ENCODE measurements around the gene METTL17.

Gene METTL17

GRCh38 chr14:21017528-21018245 is 27.9 kb downstream of the METTL17 start:
- DNase-seq (ENCODE audit: extremely low spot score), result no peak
- ChIA-PET CTCF (interaction anchor here (0.6 to 4.7 kb wide), 4 partner anchors 22 to 75 kb away, joined by 3 to 98 read pairs (median 3); no protein-coding TSS in a partner anchor), POLR2A (interaction anchor here (1.3 kb wide), 1 partner anchor 29 kb away, joined by 3 read pairs; no protein-coding TSS in a partner anchor)
- TF ChIP-seq FOXM1 (IDR thresholded peaks at IDR 0.05; ENCODE audit: borderline replicate concordance), result no peak
- no peak for TF ChIP-seq FOXA1 (IDR thresholded peaks at IDR 0.05)
- TF ChIP-seq ARNT (IDR thresholded peaks at IDR 0.05), result no peak
- TF ChIP-seq TARDBP (IDR thresholded peaks at IDR 0.05), result no peak
- no peak for TF ChIP-seq CTBP1 (IDR thresholded peaks at IDR 0.05; ENCODE audit: borderline replicate concordance)
- no peak for TF ChIP-seq HDGF (IDR thresholded peaks at IDR 0.05; ENCODE audit: borderline replicate concordance)

- TF ChIP-seq NFRKB (IDR thresholded peaks at IDR 0.05), result no peak
- TF ChIP-seq ARNT (IDR thresholded peaks at IDR 0.05), result no peak
- TF ChIP-seq ZNF384 (IDR thresholded peaks at IDR 0.05), result no peak
- no peak for TF ChIP-seq PKNOX1 (IDR thresholded peaks at IDR 0.05)
- no peak for TF ChIP-seq ELF4 (IDR thresholded peaks at IDR 0.05)
- TF ChIP-seq LEF1 (IDR thresholded peaks at IDR 0.05; ENCODE audit: borderline replicate concordance), result no peak
- no peak for TF ChIP-seq BHLHE40 (IDR thresholded peaks at IDR 0.05; ENCODE audit: borderline replicate concordance)
- no peak for TF ChIP-seq FOXK2 (IDR thresholded peaks at IDR 0.05)
- POLR2A ChIA-PET, result interaction anchor here (1.3 to 1.6 kb wide), 2 partner anchors 28 to 48 kb away, joined by 3 to 4 read pairs; no protein-coding TSS in a partner anchor
- no peak for DNase-seq (ENCODE audit: extremely low spot score)
- CTCF ChIA-PET, result interaction anchor here (0.9 to 4.7 kb wide), 3 partner anchors 22 to 74 kb away, joined by 3 to 98 read pairs (median 3); no protein-coding TSS in a partner anchor
Observed at GRCh38 chr14:21018286-21018685, 28.5 kb downstream of the METTL17 start.

GRCh38 chr14:21018781-21019180 is 29.0 kb downstream of the METTL17 start:
- DNase-seq (ENCODE audit: extremely low spot score), result no peak
- ChIA-PET CTCF (interaction anchor here (2.9 kb wide), 1 partner anchor 21 kb away, joined by 15 read pairs; no protein-coding TSS in a partner anchor), POLR2A (interaction anchor here (1.6 kb wide), 1 partner anchor 48 kb away, joined by 4 read pairs; no protein-coding TSS in a partner anchor)
- TF ChIP-seq SUZ12 (IDR thresholded peaks at IDR 0.05) (no peak), TARDBP (IDR thresholded peaks at IDR 0.05) (no peak), ZNF384 (IDR thresholded peaks at IDR 0.05) (no peak), NFRKB (IDR thresholded peaks at IDR 0.05) (no peak), BHLHE40 (IDR thresholded peaks at IDR 0.05; ENCODE audit: borderline replicate concordance) (no peak), ELF4 (IDR thresholded peaks at IDR 0.05) (no peak), FOXA1 (IDR thresholded peaks at IDR 0.05) (no peak)

GRCh38 chr14:21019366-21019765 is 29.6 kb downstream of the METTL17 start:
- POLR2A ChIA-PET, result interaction anchor here (1.6 kb wide), 1 partner anchor 49 kb away, joined by 4 read pairs; no protein-coding TSS in a partner anchor
- no peak for TF ChIP-seq HDGF (IDR thresholded peaks at IDR 0.05; ENCODE audit: borderline replicate concordance)
- no peak for DNase-seq (ENCODE audit: extremely low spot score)
- CTCF ChIA-PET, result interaction anchor here (2.9 kb wide), 1 partner anchor 21 kb away, joined by 15 read pairs; no protein-coding TSS in a partner anchor

- CTCF ChIA-PET, result interaction anchor here (2.9 kb wide), 1 partner anchor 19 kb away, joined by 15 read pairs; no protein-coding TSS in a partner anchor
- POLR2A ChIA-PET, result interaction anchor here (1.6 kb wide), 1 partner anchor 82 kb away, joined by 4 read pairs; no protein-coding TSS in a partner anchor
- DNase-seq (ENCODE audit: extremely low spot score), result no peak
- TF ChIP-seq SUZ12 (IDR thresholded peaks at IDR 0.05), result no peak
- TF ChIP-seq PKNOX1 (IDR thresholded peaks at IDR 0.05), result no peak
- no peak for TF ChIP-seq NFRKB (IDR thresholded peaks at IDR 0.05)
- TF ChIP-seq HDGF (IDR thresholded peaks at IDR 0.05; ENCODE audit: borderline replicate concordance), result no peak
- no peak for TF ChIP-seq CTBP1 (IDR thresholded peaks at IDR 0.05; ENCODE audit: borderline replicate concordance)
- TF ChIP-seq FOXK2 (IDR thresholded peaks at IDR 0.05), result no peak
- no peak for TF ChIP-seq ZNF384 (IDR thresholded peaks at IDR 0.05)
- no peak for TF ChIP-seq FOXM1 (IDR thresholded peaks at IDR 0.05; ENCODE audit: borderline replicate concordance)
Observed at GRCh38 chr14:21020977-21021545, 31.3 kb downstream of the METTL17 start.

- TF ChIP-seq L3MBTL2 (conservative IDR thresholded peaks at IDR 0.05) (no peak), FOXM1 (IDR thresholded peaks at IDR 0.05; ENCODE audit: borderline replicate concordance) (no peak), FOXK2 (IDR thresholded peaks at IDR 0.05) (no peak), PKNOX1 (IDR thresholded peaks at IDR 0.05) (no peak), TARDBP (IDR thresholded peaks at IDR 0.05) (no peak), ZNF384 (IDR thresholded peaks at IDR 0.05) (no peak), SUZ12 (IDR thresholded peaks at IDR 0.05) (no peak), HDGF (IDR thresholded peaks at IDR 0.05; ENCODE audit: borderline replicate concordance) (no peak), BHLHE40 (IDR thresholded peaks at IDR 0.05; ENCODE audit: borderline replicate concordance) (no peak), LEF1 (IDR thresholded peaks at IDR 0.05; ENCODE audit: borderline replicate concordance) (no peak), FOXA1 (IDR thresholded peaks at IDR 0.05) (no peak), SP1 (IDR thresholded peaks at IDR 0.05) (no peak), NFRKB (IDR thresholded peaks at IDR 0.05) (no peak), ELF4 (IDR thresholded peaks at IDR 0.05) (no peak), ARNT (IDR thresholded peaks at IDR 0.05) (no peak), CTBP1 (IDR thresholded peaks at IDR 0.05; ENCODE audit: borderline replicate concordance) (no peak)
- ChIA-PET CTCF (interaction anchor here (1.2 to 3.2 kb wide), 2 partner anchors 8 to 17 kb away, joined by 6 to 12 read pairs; no protein-coding TSS in a partner anchor), POLR2A (no interaction called here)
- DNase-seq (ENCODE audit: extremely low spot score), result no peak
Observed at GRCh38 chr14:21022686-21023085, 32.9 kb downstream of the METTL17 start.
